Measurements from ENCODE around the gene VAMP5.
"Not testable (repeated sequence)": the region's sequence is repeated elsewhere in the genome, so short reads cannot be mapped to it uniquely, and the experiment has no call there.

VAMP5 gene

GRCh38 chr2:85551698-85552678, 32.2 kb upstream of the VAMP5 start:
- DNase-seq = peak; percentile 91

GRCh38 chr2:85553184-85553583, 31.0 kb upstream of the VAMP5 start:
- DNase-seq = no peak

- DNase-seq = no peak
Observed at GRCh38 chr2:85554980-85555612, 29.1 kb upstream of the VAMP5 start.

DNA sequence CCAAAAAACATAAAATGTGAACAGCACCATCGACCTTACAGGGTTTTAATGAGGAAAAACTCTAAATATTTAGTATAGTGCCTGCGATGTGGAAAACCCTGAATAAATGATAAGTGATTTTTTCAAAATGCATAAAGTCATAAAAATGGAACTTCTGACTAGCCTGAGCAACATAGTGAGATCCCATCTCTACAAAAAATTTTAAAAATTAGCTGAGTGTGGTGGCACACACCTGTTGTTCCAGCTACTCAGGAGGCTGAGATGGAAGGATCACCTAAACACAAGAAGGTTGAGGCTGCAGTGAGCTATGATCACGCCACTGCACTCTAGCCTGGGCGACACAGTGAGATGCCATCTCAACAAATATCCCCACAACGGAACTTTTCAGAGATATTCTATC, 27.1 kb upstream of the VAMP5 start:
- DNase-seq = no peak

DNA sequence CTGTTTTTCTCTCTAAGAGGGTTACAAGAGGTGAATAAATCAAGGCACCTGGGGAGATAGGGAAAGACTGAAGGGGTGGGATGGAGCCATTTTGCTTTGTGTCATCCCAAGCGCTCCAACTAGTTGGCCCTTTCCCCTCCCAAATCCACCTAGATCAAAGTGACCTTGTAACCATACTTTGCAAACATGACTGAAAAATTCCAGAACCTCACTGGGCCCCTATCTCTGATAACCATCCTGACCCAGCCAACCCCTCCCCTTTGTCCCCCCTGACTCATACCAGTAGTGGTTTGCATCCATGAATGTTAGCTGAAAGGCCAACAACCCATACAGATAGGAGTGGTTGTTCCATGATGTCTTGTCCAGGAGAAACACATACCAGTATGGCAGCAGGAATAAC, 26.1 kb upstream of the VAMP5 start:
- no peak for DNase-seq

DNA sequence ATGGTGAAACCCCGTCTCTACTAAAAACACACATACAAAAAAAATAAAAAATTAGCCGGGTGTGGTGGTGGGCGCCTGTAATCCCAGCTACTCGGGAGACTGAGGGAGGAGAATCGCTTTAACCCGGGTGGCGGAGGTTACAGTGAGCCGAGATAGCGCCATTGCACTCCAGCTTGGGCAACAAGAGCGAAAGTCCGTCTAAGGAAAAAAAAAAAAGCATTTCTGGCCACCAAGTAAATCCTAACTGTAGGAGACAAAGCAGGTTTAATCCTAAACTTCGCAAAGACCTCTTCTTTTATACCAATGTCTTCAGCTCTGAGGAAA, 23.9 kb upstream of the VAMP5 start:
- not testable (repeated sequence) for DNase-seq

DNA sequence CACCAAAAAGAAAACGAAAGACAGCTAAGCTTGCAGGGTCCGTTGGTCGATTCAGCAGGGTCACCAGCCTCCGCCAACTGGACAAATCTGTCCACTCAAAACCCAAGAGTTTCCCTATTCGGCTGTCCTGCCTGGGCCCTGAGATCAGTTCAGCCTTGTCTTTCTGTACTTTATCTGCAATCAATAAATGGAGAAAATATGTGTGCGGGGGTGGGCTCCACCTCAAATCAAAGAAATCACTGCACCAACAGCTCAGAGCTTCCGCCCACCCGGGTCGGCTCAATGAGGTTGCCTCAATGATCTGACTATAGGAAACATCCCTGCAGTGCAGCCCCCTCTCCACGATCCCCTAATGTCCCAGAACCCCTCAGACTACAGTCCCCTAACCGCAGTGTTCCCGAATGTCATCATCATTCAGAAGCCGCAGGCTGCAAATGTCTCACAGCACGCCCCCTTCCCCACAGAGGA, 23.4 kb upstream of the VAMP5 start:
- DNase-seq = no peak

DNA sequence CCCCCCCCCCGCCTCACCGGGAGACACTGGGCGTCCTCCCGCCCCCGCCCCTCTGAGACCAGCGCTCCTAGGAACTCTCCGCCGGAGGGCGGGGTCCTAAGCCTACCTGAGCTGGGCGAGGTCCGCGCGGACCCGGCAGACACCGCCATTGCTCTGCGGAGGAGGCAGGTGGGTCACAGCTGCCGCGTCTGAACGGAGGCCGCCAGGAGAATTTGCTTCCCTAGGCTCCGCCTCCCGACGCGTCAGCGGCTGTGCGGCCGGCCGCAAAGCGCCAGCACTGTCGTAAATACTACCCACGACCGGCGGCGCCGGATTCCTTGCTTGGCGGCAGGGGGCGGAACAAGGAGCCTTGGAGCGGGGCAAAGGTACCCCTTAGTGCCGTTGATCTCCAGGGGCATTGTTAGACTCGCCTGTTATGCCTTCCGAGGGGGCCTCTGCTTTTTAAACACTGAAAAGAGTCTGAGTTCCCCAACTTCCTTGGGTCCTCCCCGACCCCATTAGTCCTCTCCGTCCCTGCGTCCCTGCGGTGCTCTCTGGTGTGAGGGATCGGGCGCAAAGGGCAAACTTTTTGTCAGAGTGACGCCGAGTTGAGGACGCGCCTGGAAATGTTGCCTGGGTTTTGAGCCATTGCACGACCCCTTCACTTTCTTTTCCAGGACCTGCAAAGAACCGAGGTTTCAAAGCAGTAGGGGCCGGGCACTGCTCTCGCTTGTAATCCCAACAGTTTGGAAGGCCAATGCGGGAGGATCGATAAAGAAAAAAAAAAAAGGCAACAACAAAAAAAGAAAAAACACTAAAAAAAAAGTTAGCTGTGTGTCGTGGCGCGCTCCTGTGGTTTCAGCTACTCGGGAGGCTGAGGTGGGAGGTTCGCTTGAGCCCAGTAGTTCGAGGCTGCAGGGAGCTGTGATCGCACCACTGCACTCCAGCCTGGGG, 22.7 kb upstream of the VAMP5 start, which contains the start of gene GGCX:
GGCX (minus strand) TSS at position 214 of the 933 bp plus-strand sequence; CDS start at position 149, 65 bp downstream.
- peak; percentile 95 for DNase-seq

- DNase-seq = no peak
Observed at GRCh38 chr2:85564144-85564563, 20.1 kb upstream of the VAMP5 start.

DNA sequence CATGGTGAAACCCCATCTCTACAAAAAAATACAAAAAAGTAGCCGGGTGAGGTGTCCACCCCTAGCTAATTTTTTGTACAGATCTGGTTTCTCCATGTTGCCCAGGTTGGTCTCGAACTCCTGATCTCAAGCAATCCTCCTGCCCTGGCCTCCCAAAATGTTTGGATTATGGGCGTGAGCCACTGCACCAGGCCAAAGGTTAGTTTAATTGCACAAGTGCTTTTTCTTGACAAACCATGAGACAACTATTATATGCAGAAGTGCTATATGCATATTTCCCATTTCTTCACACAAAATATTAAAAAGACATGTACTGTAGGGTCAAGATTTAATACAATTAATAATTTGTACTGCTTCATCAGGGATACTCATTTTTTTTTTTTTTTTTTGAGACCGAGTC, 18.0 kb upstream of the VAMP5 start:
- no peak for DNase-seq

DNA sequence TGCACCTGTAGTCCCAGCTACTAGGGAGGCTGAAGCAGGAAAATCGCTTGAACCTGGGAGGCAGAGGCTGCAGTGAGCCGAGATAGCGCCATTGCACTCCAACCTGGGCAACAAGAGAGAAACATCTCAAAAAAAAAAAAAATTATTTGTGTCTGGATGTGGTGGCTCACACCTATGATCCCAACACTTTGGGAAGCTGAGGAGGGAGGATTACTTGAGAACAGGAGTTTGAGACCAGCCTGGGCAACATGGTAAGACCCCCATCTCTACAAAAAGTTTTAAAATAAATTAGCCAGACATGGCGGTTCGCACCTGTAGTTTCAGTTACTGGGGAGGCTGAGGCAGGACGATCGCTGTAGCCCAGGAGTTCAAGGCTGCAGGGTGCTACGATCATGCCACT, 8.5 kb upstream of the VAMP5 start:
- DNase-seq = no peak

GRCh38 chr2:85577063-85577385, 7.2 kb upstream of the VAMP5 start:
- no peak for DNase-seq

GRCh38 chr2:85577386-85578242, 6.6 kb upstream of the VAMP5 start, which contains the start of gene VAMP8:
VAMP8 (plus strand) TSS chr2:85577586; CDS start chr2:85577647, 61 bp downstream.
- peak; percentile 63 for DNase-seq

DNA sequence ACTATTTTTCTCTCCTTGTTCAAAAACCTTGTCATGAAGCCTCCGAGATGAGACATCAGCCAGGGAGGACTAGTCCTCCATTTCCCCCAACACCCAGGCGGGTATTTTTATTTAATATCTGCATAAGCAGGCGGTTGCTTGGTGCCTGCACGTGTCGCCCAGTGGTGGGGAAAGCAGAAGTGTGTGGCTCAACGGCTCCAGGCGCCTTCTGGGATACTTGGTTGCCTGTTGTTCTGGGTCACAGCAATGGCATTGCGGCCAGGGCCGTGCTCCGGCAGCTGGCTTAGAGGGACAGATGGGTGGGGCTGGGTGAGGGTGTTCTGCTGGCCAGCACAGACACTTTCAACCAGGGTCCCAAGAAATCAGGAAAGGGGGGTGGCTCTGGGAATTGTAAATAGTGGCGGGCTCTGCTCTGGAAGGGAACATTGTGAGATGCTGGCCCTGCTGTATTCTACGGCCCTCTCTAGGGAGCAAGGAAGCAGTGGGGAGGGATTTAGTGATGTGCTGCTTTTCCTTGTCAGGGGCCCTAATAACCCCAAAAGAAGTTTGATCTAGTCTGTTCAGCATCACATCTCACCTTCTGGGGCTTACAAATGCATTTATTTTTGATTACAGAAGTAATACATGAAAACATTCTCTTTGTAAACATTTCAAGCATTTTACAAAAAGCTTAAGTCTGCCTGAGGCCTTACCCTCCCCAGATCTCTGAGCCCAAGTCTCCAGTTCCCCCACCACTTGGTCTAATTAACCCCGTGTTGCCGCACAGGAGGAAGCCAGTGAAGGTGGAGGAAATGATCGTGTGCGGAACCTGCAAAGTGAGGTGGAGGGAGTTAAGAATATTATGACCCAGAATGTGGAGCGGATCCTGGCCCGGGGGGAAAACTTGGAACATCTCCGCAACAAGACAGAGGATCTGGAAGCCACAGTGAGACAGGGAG, 5.7 kb upstream of the VAMP5 start:
- DNase-seq = no peak

DNA sequence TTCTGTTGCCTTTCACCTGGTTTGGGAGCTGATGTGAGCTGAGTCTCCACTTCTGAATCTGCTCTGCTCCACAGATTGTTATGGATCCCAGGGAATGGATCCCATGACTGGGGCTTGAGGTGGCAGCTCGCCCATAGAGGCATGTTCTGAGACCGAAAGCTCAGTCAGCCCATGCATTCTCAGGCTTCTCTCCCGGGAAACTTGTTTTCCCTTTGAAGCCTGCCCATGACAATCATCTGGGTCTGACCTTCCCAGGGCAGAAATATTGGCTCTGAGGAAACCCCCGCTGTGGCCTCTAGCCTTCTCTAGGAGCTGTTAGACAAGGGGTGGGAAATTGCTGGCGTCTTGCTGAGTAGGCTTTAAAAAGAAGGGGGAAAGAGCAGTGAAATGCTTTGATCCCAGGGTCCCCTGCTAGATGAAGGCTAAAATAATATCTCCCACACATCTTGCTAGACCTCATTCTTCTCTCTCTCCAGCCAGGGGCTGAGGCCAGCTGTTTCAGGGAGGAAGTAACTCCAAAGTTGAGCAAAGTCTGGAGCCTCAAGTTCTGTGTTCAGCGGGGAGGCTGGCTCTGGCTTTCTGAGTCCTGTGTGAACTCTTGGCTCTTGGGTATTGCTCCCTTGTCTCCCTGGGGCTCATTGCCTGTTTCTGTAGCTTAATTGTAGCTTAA, 4.8 kb upstream of the VAMP5 start:
- no peak for DNase-seq

- DNase-seq = no peak
Observed at GRCh38 chr2:85580206-85580605, 4.0 kb upstream of the VAMP5 start.

DNA sequence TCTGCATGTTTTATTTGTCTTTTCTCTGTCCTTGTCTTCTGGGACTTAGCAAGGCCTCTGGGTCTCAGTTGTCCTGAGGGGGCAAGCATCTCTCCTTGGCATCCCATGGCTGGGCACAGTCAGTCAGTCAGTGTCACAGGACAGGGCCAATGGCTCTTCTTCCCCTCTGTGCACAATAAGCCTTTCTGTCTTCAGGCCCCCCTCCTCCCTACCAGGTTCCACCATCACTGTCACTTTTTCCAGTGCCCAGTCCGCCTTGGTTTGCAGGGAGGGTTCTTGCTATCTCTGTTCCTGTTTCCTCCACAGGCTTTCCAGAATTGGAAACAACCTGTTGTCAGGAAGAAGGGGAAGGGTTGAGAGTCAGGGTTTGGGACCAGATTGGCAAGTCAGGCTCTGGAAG, 1.7 kb upstream of the VAMP5 start:
- DNase-seq = no peak

GRCh38 chr2:85583667-85584353, 421 bp upstream of the VAMP5 start:
- DNase-seq = peak; percentile 53

All from CD4-positive, alpha-beta T cell treated with Interleukin-21 for 1 hour (primary cell).